Psoas muscle (tissue), 8 donors: ENCODE measurements around the gene DMKN. TPM values are rescaled to one million over a fixed set of nuclear protein-coding genes. Genes with fewer than 3 reads are reported as not detected.

Experiments used
- ATAC-seq, 4 donors: fragments of 200-7000 bp; cut with Tn5 transposase; one replicate each; pipeline ENCODE4 v1.9.1; 2020; ENCODE audit warnings: moderate library complexity in 3 of 4, mild to moderate bottlenecking in 2 of 4
- DNase-seq, 2 donors: peaks; one replicate each; pipeline ENCODE4 v3.0.0-alpha.2; 2020
- H3K27ac ChIP-seq: fragments of 200-600 bp; one replicate; pipeline ENCODE4 v1.8.0; 2022
- H3K27me3 ChIP-seq, 3 donors: fragments of 200-600 bp in 1 of 3; one replicate each; pipeline versions ENCODE4 v1.6.1 to v1.8.0; 2013 to 2022; ENCODE audit warnings: low read length in 2 of 3, mild to moderate bottlenecking in 2 of 3, moderate library complexity in 1 of 3; ENCODE audit not compliant: insufficient read depth in 3 of 3
- H3K36me3 ChIP-seq, 2 donors: fragments of 200-600 bp in 1 of 2; one replicate each; pipeline versions ENCODE4 v1.6.1 to v1.8.0; 2013 to 2022; ENCODE audit warnings: low read depth in 1 of 2, mild to moderate bottlenecking in 1 of 2, moderate library complexity in 1 of 2; ENCODE audit not compliant: insufficient read depth in 1 of 2
- H3K4me1 ChIP-seq: fragments of 200-600 bp; one replicate; pipeline ENCODE4 v1.8.0; 2022
- H3K4me3 ChIP-seq: fragments of 200-600 bp; one replicate; pipeline ENCODE4 v1.8.0; 2022; ENCODE audit warnings: mild to moderate bottlenecking
- H3K9me3 ChIP-seq: fragments of 200-600 bp; one replicate; pipeline ENCODE4 v1.8.0; 2022
- WGBS, 3 donors: extraction: QIAGEN DNeasy Blood & Tissue Kit; methylation state at CpG; one replicate each; pipeline versions ENCODE4 v1.1.6 to v1.1.7; 2013; 5-methylcytosine and 5-hydroxymethylcytosine counted together
- intact Hi-C, 2 donors: fragments of 100-400 bp; cut with DNase I; formaldehyde crosslinking; loops; one replicate each; pipeline versions ENCODE4 v1.11.0 to v1.14.2; 2022
- polyA plus RNA-seq, 3 donors: library from polyadenylated mRNA; stranded (reverse); fragments of 200-250 nt; gene quantifications; one replicate each; pipeline ENCODE4 v1.2.3, GENCODE V29; 2013
- total RNA-seq, 4 donors: library from RNA; stranded (reverse); fragmentation: NEBNext Ultra II Directional in 2 of 4; extraction: Animal tissue kit (Norgen Biotek cat#: 25700) in 2 of 4; gene quantifications; one replicate each; pipeline versions ENCODE4 v1.2.1 to v1.2.4, GENCODE V29; 2021 to 2023
- TF ChIP-seq, protein P1 (sequence below): fragments of 200-600 bp; IDR thresholded peaks from one replicate; pipeline ENCODE4 v1.8.0; 2022; ENCODE audit warnings: antibody characterized with exemption
- donor health status: healthy with polysubstance abuse.
- donor health status: DM: no; HTN: no; CAD: no; lungs with moderate emphysema.
- donor health status: Bipolar disorder and iron deficiency.
- donor health status: healthy.
- donor health status: DM: yes; HTN: yes; CAD: no.
- donor health status: DM: no; HTN: no; CAD: no.
- donor health status: DM: no; HTN: no; CAD: no.
- donor health status: DM: yes; HTN: yes; CAD: no.

Gene DMKN
- total and polyA plus RNA-seq, 7 donors = 0.21 to 0.77 (median 0.54) TPM; not detected in 1

DNA sequence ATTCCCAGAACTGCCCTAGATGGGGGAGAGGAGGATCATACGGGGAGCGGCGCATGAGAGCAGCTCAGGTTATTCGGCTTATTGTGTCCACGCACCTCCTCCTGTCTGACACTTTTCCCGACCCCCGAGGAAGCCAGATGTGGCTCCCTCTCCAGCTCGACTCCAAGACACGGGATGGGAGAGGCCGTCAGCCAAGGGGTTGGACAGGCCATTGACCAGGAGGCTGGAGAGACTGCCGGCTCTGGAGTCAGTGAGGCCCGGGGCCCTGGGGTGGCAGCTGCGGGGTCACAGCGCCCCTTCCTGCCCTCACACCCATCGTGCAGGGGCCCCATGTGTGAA is 2.9 kb downstream of the DMKN start:
- ATAC-seq = no peak
- intact Hi-C loops = no loop called here
- DNase-seq = no peak
- H3K4me1 ChIP-seq = peaks cover 4% of the 10 kb centered on the region
- H3K27ac ChIP-seq = no peak overlapping the region
- H3K4me3 ChIP-seq = no peak overlapping the region
- WGBS, 3 donors = 3 to 11% (median 6%) methylated on average over 15 of the region's 15 CpGs
- H3K9me3 ChIP-seq = no peaks in the 10 kb centered on the region
- TF ChIP-seq, protein P1, sequence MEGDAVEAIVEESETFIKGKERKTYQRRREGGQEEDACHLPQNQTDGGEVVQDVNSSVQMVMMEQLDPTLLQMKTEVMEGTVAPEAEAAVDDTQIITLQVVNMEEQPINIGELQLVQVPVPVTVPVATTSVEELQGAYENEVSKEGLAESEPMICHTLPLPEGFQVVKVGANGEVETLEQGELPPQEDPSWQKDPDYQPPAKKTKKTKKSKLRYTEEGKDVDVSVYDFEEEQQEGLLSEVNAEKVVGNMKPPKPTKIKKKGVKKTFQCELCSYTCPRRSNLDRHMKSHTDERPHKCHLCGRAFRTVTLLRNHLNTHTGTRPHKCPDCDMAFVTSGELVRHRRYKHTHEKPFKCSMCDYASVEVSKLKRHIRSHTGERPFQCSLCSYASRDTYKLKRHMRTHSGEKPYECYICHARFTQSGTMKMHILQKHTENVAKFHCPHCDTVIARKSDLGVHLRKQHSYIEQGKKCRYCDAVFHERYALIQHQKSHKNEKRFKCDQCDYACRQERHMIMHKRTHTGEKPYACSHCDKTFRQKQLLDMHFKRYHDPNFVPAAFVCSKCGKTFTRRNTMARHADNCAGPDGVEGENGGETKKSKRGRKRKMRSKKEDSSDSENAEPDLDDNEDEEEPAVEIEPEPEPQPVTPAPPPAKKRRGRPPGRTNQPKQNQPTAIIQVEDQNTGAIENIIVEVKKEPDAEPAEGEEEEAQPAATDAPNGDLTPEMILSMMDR = no peak
- peaks cover 0 to 94% (median 36%) of the 10 kb centered on the region in 3 donors for H3K27me3 ChIP-seq
- no peaks in the 10 kb centered on the region for H3K36me3 ChIP-seq

DNA sequence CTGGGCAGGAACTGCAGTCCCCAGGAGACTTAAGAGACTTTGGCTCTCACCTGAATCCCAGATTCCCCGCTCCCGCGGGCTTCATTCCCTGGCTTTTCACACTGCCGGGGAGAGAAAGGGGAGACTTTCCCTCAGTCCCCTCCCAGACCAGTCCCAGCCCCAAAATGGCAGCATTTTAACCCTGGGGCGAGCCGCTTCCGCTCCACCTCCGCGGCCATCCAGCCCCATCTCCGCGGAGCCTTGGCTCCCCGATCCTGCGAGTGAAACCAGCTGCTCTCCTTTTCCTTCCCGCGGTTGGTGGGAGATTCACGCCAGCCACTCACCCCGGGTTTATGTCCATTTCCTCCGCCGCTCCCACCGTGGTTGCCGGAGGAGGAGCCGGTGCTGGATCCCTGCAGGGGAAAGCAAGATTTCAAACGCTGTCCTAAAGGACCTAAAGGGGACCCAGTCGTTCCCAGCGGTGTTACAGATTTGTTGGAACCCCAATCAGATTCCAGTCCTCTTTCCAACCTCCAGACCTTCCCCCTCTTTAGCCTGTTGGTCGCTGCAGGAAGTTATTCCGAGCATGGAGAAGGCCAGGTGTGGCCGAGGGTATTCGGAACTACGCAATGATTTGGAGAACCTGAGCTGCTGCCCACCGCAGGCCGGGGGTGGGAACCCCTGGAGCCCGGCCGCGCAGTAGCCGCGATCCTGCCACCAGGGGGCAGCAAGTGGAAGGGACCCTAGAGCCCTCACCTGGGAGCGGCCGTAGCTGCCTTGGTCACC is 3.4 kb downstream of the DMKN start:
- ATAC-seq (peak; percentile 63 to 86 (median 78)), DNase-seq (peak; percentile 67 to 76)
- WGBS, 3 donors = 0 to 1% (median 1%) methylated on average over 36 to 39 of the region's 39 CpGs
- H3K4me3 ChIP-seq = peak overlapping the region; percentile 47
- H3K9me3 ChIP-seq = no peaks in the 10 kb centered on the region
- no peaks in the 10 kb centered on the region for H3K36me3 ChIP-seq
- peaks cover 4% of the 10 kb centered on the region for H3K4me1 ChIP-seq
- intact Hi-C loops = no loop called here
- H3K27ac ChIP-seq = no peak overlapping the region
- H3K27me3 ChIP-seq = peaks cover 0 to 94% (median 35%) of the 10 kb centered on the region in 3 donors
- TF ChIP-seq, protein P1 = peak; percentile 80

DNA sequence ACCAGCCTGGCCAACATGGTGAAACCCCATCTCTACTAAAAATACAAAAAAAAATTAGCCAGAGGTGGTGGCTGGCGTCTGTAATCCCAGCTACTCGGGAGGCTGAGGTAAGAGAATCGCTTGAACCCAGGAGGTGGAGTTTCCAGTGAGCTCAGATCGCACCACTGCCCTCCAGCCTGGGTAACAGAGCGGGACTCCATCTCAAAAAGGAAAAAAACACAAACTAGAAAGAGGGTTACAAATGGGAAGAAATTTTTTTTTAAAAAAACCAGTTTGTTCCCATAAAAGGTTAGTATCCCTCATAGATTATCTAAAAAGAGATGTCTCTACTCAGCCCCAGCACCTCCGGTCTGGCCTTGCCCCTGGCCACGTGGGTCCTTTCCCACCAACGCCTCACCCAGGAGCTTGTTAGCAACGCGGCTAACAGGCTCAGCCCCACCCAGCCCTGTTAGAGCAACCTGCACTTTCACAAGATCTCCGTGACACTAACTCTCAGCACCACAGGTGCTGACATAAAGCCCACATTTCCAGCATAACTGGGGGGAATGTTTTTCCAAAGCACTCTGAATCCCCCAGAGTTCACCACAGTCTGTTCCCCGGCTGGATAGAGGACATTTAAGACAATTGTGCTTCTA is 4.3 kb downstream of the DMKN start:
- TF ChIP-seq, protein P1 = no peak
- H3K9me3 ChIP-seq = no peaks in the 10 kb centered on the region
- H3K4me3 ChIP-seq = no peak overlapping the region
- intact Hi-C loops = no loop called here
- no peaks in the 10 kb centered on the region for H3K36me3 ChIP-seq
- WGBS, 3 donors = 18 to 24% (median 20%) methylated on average over 12 of the region's 12 CpGs
- peaks cover 0 to 88% (median 32%) of the 10 kb centered on the region in 3 donors for H3K27me3 ChIP-seq
- no peak overlapping the region for H3K27ac ChIP-seq
- peaks cover 4% of the 10 kb centered on the region for H3K4me1 ChIP-seq
- no peak for DNase-seq
- ATAC-seq = no peak

DNA sequence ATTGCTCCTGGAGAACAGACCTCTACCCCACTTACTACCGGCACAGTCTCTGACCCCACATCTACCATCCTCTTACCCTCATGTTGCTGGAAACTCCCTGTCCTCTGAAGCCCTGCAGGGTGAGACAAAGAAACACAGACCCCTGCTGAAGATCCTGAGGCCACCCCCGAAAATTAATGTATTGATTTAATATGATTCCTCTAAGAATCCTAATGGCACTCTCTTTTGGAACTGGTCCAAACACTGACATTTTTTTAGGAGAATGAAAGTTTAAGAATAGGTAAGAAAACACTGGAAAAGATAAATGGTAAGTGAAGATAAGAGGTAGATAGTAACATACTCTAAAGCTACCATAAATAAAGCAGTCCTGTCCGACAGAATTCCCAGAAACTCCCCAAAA is 5.3 kb downstream of the DMKN start:
- WGBS, 3 donors = 84 to 93% (median 92%) methylated on average over 3 of the region's 3 CpGs
- Histone ChIP-seq H3K36me3 (no peaks in the 10 kb centered on the region), H3K27me3 (peaks cover 0 to 79% (median 24%) of the 10 kb centered on the region in 3 donors), H3K27ac (no peak overlapping the region), H3K4me1 (peaks cover 4% of the 10 kb centered on the region), H3K9me3 (no peaks in the 10 kb centered on the region), H3K4me3 (no peak overlapping the region)
- intact Hi-C loops = no loop called here
- TF ChIP-seq, protein P1 = no peak
- DNase-seq (no peak), ATAC-seq (no peak)
